HG03442 (cell line): ENCODE measurements around the gene MBP.

Experiments
- ATAC-seq: cut with Tn5 transposase; IDR thresholded peaks from one replicate; pipeline ENCODE4 v1.9.1; 2021; ENCODE audit warnings: mild to moderate bottlenecking, moderate library complexity; ENCODE audit not compliant: unreplicated experiment

MBP gene

DNA sequence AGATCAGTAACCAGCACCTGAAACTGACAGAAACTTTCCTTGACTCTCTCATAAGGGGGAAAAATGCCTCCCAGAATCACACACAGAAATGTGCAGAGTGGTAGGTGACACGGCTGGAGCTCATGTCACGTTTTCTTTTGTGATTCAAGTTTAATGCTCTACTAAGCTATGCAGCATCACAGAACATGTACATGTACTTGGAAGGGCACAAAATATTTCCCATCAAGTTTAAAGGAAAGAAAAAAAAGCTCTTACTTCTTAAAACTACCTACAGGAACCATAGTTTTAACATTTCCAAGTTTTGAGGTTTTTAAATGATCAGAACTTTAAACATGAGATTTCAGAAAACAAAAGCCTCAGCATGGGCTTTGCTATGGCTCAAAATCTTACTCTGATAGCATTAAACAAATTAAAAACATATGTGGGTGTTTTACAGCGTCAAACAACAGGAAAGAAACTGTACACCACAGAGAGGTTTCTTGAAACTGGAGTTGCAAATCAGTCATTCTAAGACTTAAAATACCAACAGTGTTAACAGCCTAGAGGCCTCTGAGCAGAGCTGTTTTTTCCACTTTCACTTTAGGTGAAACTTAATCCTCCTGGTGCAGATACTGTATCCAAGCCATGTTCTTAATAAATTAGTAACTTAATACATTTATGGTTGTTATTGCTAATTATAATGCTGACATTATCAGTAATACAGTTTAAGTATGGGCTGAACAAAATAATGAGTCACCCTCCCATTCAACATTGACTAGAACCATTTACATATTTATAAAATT is 30.1 kb downstream of the MBP start:
- ATAC-seq, result peak; percentile 67

DNA sequence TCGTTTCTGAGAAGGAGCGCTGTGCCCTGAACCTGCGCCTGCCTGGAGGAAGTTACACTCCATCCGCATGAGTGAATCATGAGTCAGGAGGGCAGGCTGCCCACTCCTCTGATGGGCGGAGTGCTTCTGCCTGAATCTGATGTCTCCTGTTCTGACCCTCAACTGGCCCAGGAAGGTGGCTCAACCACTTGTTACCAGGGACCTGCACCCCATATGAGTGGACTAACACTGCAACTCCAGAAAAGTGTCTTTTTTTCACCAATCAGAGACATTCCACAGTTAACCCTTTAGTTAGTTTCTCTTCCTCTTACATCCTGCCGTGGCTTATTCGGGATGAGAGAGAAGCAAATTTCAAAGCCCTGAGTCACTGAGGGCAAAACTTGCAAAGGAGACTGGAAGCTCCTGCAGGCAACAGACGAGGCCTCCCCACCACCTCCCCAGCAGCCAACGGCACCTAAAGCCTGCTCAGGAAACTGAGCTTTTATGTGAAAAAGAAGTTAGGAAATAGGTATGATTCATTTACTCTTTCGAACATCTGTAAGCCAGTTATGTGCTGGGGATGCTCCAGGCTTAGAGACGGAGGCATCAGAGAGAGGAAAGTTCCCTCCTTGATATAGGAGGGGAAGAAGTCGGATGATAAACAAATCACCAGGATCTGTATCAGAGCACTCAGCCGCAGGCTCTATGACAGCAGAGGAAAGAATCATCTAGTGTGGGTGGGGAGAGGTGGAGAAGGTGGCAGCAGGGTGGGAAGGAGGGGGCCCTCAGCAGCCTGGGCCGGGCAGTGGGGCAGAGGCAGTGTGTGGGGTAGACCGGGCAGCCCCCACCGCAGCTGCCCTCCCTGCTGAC is 30.9 kb downstream of the MBP start:
- peak; percentile 30 for ATAC-seq

DNA sequence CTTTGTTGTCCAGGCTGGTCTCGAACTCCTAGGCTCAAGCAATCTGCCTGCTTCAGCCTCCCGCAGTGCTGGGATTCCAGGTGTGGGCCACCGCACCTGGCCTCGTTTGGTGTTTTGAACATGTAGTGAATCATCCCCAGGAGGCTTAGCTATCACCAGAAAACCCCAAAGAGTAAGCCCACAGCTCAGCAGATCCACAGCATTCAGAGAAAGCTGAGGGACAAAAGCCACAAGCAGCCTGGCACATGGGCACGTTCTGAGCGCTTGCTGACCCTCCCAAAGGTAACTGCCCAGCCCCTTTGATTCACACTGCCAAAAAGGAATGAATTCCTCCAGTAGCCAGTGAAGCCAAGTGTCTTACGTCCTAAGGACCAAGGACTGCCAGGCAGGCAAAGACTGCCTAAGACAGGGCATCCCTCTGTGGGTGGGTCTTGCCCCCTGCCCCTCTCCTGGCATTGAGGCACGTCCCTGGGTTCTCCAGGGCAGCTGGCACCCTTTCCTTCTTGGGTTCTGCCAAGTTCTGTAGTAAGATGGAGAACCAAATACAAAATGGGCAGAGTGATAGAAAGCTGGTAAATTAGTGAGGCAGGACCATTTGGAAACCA is 31.7 kb downstream of the MBP start:
- no peak for ATAC-seq

DNA sequence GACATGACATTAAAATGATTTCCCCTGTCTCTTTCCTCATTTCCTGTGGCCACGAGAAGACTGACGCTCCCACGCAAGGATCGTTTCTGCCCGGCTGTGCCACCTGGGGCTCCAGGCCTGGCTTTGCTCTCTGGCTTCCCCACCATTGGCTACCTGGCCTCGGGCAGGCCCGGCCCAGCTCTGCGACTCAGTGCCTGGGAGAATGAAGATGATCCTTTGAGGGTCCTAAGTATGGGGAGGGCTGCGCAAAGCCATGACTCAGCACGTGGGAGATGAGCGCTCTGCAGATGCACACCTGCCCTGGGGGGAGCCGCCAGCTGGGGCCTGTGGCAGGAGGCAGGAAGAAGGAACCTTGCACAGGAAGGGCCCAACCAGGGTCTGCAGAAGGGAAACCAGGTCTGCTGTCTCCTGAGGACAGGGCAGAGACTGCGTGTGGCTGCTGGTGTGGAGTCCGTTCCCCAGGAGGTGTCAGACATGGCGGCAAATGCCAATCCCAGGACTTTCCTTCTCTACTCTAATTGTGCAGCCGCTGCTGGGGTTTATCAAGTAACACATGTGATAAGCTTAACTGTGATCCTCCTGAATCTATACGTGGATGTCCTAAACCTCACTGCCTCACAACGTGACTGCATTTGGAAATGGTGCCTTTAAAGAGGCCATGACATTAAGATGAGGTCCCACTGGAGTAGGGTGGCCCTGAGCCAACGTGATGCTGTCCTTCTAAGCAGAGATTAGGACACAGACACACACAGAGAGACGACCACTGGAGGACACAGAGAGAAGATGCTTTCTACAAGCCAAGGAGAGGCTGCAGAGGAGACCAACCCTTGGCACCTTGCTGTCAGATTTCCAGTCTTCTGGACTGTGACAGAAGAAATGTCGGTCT is 32.9 kb downstream of the MBP start:
- ATAC-seq, result peak; percentile 14

DNA sequence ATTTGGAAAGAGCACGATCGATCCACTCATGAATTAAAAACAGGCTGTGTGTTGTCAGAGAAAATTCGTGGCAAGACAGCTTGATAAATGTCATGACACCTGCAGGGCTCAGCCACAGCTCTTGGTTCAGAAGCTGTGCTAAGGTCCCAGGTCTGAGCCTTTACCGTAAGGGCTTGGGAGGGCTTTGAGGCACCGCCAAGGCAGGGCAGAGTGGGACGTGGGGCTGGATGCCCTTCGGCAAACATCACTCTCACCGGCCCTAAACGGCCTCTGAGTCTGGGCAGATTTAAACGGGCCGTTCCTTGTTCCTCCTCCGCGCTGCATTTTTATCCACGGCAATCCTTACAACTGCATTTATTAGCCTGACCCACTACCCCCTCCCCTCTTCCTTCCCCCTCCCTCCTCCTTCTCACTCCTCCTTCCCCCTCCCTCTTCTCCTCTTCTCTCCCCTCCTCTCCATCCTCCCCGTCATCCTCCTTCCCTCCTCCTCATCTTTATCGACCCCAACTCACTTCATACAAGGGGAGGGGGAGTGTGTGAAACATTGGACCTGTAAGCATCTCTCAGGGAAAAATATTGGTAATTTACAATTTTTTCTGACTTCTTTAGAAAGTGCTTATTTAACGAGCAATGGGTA is 33.9 kb downstream of the MBP start:
- no peak for ATAC-seq

DNA sequence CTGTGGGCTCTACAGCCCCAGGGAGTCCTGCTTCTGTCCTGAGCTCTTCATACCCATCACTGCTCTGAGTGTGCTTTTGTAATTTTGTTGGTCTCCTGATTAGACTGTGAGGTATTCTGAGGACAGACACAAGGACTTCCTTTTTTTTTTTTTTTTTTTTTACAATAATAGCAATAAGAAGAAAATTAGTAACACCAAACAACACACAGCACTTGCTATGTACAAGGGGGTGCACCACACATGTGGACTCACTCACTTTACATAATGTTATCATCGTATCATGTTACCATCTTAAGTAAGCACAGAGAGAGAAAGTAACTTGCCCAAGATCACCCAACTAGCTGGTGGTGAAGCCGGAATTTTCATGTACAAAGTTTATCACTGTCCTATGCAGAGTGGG is 34.6 kb downstream of the MBP start:
- ATAC-seq, result no peak

DNA sequence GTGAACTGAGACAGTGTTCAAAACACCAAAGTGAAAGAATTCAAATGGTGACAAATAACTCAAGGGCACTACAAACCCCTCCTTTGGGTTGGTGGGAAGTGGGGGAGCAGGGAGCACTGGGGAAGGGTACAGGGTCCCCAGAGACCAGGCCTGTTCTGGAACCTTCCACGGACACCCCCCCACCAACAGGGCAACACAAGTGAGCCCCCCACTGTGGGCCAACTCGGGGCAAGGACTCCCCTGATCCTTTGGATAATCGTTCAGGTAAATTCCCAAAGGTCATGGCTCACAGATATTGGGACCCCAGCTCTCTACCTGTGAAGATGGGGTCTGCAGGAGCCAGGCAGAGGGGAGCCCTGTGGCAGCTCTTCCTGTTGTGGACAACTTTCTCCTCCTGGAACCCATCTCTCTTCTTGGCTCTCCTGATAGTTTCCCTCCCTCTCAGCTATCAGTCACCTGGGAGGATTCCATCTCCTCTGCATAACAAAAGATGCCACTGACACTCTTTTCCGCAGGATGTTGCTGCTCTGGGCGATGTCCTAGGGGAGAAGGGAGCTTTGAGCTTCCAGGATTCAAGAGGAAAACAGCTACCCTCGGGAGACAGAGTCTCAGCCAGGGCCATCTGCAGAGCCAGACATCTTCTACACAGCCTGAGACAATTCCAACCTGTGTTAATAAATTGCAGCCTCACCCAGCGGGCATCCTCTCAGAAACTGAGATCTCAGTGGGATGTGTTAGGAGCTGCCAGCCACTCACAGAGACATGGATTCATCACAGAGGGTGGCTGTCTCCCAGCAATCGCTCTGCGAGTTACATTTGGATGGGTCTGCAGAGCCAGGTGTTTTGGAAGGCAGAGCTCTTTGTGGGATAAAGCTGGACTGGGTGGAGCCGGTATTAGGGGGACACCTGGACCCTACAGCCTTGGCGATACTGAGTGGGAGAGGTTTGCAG is 35.4 kb downstream of the MBP start:
- ATAC-seq, result no peak

DNA sequence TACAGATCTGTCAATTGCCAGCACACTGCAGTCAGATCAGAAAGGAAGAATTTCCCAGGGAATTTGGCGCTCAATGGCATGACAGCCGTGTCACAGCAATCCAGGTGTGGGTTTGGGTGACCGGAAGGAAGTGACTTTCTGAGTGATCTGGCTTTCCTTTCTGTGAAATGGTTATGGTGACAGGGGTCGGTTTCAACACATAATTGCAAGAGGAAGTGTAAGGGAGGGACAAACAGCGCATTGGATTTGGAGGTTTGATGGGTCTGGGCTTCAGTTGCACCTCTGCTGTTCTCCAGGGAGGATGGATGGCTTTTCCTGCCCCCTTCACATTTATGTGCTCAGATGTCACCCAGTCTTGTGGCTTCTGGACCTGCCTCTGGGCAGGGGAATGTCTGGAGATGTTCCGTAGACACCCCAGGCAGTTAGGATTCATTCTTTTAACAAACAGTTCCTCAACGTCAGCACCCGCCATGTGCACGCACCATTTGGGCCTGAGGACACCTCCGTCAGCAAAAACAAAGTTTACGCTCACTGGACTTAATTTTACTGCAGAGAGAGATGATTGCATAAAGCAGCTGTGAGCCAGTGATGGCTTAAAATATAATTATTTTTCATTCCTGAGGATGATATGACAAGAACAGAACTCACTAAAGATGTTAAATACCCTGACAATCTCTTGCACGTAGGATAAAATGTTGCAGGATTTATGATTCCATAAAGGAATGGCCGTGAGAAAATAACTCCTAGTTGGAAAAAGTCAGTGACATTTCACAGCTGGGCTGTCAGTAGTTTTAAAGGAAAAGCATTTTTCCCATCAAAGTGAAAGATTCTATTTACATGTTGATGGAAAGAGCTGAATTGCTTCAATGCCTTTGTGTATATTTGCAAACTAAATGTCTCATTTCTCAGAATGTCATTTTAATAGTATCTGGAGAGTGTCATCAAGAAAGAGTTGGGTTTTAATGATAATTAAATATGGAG is 36.9 kb downstream of the MBP start:
- ATAC-seq, result no peak

DNA sequence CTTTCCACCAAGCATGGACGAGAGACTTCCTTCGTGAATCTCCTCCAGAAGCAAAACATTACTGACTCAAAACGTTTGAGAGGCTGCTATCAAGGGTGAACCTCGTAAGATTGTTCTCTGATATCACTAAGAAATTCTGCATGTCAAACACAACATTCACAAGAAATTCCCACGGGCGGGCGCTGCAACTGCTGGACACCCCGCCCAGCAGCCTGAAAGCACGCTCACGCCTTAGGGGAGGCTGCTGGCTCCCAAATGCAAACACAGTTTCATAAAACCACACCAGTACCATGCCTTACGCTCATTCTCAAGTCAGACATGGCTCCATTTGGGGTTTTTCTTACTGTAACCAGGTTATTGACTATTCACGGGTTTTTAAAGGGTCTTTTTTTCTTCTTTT is 39.0 kb downstream of the MBP start:
- ATAC-seq, result no peak

DNA sequence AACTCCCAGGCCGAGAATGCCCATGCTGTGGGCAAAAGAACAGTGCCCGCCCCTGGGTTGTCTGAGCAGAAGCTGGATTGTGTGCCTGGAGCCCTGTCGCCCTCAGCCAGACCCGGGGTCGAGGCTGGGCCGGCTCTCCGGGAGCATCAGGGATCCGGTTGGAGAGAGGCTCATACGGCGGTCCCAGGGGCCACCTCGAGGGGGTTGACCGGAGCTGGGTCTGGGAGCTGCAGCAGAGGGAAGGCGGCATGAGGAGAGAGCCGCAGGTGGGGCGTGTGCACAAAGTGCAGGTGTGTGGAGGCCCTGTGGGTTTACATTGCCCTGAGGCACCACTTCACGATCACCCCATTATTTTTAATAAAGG is 39.5 kb downstream of the MBP start:
- ATAC-seq, result no peak

DNA sequence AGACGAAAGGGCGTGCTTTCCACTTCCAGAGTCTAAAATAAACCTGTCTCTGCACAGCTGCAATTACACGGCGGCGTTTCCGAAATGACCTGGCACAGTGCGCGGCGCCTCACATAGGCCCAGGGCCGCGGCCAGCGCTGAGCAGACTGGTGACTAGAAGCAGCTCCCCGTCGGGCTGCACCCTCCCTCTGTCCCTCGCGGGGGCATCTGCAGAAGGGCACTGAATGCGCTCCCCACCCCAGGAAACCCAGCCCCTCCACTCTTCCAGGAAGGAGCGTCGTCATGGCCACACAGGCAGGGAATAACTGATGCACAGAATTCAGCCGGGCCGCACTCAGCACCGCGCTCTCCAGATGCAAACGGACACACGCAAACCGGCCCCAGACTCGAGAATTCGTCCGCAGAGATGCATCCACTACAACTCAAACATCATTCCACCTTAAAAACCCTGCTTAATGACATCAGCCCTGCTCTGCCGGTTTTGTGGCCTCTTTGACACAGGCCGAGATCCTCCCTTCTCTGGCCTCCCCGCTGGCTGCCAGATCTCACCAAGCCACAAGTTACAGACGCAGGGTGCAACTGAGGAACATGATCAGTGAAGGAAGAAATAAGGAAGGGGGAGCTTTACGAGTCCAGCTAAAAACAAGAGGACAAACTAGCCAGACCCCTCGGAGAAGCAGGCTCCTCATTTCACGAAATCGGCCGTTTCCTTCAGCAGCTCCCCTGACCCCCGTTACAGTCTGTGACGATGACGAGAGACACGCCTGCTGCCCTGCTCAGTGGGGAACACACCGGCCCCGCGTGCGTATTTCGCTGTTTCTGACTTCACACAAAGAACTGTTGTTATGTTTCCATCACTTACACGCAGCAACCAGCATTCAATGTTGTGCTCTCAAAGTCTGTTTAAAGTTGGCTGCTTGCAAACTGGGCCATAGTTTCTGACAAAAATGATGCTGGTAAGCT is 40.2 kb downstream of the MBP start:
- ATAC-seq, result no peak

DNA sequence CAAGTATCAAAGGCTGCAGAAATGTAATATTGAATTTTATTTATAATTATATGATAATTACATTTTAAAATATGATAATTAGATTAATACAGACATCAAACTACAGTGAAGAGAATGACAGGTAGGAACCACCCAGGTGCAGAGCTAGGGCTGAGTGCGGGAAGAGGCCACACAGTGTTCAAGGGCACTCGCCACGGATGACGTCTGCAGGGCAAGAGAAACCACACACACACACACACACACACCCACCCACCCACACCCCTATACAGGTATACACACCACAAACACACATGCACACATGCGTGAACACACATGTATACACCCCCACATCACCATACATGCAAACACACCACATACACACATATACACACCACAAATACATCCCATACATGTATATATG is 41.2 kb downstream of the MBP start:
- no peak for ATAC-seq

DNA sequence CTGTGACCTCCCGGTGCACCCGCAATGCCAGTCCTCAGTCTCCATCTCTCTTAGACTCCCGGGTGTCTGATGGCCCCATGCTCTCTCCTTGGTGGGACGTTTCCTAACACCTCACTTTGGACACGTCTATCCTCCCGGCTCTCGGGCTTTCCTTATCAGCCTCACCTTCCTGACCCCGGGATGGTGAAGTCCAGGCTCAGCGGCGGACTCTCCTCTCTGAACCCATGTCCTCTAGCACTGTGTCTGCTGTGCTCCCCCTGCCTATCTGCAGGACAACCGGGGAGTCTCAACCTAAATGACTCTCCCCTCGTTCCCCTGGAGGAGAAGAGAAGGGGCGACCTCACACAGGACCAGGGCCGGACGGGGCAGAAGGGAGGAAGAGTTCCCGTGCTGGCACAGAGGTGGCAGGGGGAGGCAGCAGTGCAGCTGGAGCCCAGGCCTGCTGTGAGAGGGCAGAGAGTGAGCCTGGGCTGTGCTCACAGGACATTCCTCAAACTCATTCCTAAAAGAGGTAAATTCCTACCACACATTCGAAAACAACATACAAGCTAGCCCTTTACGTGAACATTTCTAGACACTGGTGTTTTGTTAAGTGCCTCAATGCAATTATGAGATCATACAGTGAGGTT is 41.9 kb downstream of the MBP start:
- no peak for ATAC-seq

DNA sequence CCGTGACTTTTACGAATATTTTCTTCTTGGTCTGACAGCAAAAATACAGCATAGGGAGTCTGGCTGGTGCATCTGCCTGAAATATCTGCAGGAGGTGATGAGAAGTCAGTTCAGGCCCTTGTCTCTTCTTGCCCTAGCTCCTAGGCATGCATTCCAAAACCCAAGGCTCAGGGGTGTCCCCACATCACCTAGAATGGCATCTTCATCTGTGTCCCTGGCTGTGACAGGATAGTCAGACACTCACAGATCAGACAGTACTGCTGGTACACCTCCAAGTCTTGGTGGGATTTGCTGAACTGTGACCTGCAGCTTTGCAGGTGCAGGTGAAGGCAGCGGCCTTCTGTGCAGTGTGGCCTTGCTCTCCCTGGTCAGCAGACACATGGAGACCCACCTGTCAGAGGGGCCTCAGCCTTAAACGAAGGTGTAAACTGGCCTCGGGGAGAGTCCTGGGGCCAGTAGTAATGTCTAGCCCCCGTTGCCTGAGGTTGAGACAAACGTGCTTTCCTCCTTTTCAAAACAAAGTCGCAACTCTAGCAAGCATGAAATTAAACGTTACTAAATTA is 42.8 kb downstream of the MBP start:
- no peak for ATAC-seq

DNA sequence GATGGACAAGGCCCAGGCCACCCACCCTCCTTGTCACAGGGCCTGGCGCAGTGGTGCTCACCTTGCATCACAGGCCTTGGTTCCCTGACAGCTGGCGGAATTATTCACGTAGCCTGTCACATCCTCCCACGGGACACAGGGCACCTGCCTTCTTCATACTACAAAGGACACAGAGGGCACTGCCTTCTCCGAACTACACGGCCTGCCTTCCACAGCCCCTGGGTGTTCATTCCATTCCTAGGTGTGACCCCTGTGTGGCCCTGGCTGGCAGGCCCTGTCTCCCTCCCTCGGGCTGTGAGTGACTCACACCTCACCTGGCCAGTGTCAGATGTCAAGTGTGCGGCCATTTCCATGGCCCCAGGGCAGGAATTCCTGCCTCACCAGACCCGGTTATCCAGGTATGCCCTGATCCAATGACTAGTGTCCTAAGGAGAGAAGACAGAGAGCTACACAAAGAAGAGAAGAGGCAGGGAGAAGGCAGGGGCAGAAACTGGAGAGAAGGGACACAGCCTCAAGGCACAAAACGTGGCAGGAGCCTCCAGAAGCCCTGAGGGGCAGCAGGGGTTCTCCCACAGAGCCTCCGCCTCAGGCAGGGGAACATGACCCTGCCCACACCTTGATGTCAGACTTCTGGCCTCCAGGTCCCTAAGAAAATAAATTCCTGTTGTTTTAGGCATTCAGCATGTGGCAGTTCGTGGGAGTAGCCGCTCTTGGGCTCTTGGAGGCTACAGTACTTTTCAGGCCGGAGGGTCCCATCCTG is 43.4 kb downstream of the MBP start:
- ATAC-seq, result no peak
